AG10803 (cell line): ENCODE measurements around the gene PPP4R3B.

Experiments
- DNase-seq: peaks from one replicate; pipeline ENCODE4 v3.0.0; 2010; ENCODE audit warnings: low read depth
- H3K4me3 ChIP-seq: 2 replicates; pipeline ENCODE4 v1.5.1; 2011; ENCODE audit warnings: mild to moderate bottlenecking, low read length, control low read depth
- TF ChIP-seq, protein P1 (sequence below): conservative IDR thresholded peaks from 2 replicates; pipeline ENCODE4 v1.5.1; 2011; ENCODE audit warnings: mild to moderate bottlenecking, low read length, control low read depth, inconsistent platforms

The PPP4R3B gene

DNA sequence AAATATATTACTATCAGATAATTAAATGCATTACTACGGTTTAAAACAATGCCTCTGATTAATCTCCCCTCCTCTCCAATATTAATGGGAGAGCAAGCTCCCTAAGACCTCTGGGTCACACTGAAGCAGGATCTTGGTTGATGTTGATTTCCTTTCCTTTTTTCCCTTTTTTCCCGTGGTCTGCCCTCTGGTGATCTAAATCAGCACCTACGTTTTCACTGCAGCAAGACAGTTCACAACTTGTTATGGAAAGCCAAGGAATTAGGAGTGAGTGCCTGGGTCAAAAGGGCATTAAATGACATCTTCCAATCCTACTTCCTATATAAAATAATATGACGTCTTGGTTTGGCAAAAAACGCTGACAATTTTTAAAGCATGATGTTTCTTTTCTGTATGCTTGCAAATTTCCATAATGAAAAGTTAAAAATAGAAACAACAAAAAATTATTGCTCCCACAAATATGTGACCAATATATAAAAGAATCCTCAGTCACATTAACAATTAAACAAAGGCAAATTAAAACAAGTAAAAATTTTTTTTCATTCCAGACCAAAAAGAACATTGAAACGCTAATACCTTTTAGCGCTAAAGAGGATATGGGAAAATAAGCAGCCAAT, 105.8 kb downstream of the PPP4R3B start:
- DNase-seq: peak; percentile 47
- TF ChIP-seq, protein P1, sequence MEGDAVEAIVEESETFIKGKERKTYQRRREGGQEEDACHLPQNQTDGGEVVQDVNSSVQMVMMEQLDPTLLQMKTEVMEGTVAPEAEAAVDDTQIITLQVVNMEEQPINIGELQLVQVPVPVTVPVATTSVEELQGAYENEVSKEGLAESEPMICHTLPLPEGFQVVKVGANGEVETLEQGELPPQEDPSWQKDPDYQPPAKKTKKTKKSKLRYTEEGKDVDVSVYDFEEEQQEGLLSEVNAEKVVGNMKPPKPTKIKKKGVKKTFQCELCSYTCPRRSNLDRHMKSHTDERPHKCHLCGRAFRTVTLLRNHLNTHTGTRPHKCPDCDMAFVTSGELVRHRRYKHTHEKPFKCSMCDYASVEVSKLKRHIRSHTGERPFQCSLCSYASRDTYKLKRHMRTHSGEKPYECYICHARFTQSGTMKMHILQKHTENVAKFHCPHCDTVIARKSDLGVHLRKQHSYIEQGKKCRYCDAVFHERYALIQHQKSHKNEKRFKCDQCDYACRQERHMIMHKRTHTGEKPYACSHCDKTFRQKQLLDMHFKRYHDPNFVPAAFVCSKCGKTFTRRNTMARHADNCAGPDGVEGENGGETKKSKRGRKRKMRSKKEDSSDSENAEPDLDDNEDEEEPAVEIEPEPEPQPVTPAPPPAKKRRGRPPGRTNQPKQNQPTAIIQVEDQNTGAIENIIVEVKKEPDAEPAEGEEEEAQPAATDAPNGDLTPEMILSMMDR: peak; percentile 69
- H3K4me3 ChIP-seq: no peak overlapping the region

DNA sequence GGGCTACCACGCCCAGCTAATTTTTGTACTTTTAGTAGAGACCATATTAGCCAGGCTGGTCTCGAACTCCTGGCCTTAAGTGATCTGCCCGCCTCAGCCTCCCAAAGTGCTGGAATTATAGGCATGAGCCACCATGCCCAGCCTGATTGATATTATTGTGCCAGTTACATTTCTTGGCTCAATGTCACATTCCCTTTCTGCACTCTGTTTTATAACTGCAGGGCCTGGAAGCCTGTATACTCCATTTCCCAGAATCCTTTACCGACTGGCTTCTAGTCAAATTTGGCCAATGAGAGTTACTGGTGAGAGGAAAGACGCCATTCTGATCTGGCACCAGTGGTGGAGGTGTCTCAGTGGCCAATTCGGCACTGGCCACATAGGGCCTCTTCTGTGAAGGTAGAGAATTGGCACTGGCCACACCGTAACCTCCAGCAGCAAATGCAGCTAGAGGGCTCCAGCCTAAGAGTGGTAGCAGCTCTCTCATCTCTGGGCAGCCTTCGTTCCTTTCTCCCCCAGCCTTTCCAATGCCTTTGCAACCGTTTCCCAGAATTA, 114.8 kb downstream of the PPP4R3B start:
- TF ChIP-seq, protein P1: no peak
- DNase-seq: no peak
- H3K4me3 ChIP-seq: no peak overlapping the region

DNA sequence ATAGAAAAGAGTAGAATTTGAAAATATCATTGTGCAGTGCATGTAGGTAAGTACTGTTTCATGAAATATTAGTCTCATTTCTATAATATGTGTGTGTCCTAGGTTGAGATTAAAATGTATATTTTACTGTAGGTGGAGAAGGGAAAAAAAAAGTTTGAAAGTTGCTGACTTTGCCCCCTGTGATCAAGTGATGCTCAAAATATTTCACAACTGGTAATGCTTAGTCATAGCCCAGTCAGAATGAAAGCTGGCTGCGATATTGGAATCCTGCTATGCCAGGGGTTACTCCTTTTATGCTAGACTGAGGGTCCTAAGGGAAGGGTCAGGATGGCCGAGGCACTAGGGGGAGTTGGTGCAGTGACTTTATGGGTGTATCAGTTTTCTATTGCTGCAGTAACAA, 117.4 kb downstream of the PPP4R3B start:
- peak; percentile 36 for DNase-seq
- no peak overlapping the region for H3K4me3 ChIP-seq
- TF ChIP-seq, protein P1: no peak

DNA sequence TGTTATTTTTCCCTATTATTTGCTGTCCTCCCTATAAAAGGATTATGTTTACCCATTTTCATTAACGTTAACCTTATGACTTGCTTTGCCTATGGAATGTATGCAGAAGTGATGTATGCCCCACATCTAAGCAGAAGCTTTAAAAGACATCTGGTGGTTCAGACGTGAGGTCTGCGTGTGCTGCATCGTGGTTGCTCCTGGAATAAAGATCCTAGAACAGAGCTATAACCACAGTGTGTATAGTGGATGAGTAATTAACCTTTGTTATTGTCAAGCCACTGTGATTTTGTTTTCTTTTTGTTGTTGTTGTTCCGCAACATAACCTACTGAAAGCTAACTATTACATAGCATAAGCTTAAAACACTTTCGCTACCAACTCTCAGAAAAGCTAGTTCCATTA, 118.8 kb downstream of the PPP4R3B start:
- TF ChIP-seq, protein P1: no peak
- H3K4me3 ChIP-seq: no peak overlapping the region
- DNase-seq: no peak
